Measurements from ENCODE around the gene ARL2BP. TPM values are rescaled to one million over a fixed set of nuclear protein-coding genes. Genes with fewer than 3 reads are reported as not detected.
A peak's percentile ranks its signal among the peaks of the same experiment; 100 is the strongest.

The ARL2BP gene
- total RNA-seq, 1 experiment from 2014 or later, result 155 TPM

GRCh38 chr16:57300387-57301125 lies 55.5 kb downstream of the ARL2BP start:
- in situ Hi-C loops (cut with HindIII; ENCODE audit: low pct_unique_long_range_greater_than_20kb, low sequenced_read_pairs), result no loop called here
- DNase-seq (ENCODE audit: low read depth), result peak; percentile 96

- DNase-seq (ENCODE audit: low read depth), result no peak
- in situ Hi-C loops (cut with HindIII; ENCODE audit: low pct_unique_long_range_greater_than_20kb, low sequenced_read_pairs), result no loop called here
Measured at GRCh38 chr16:57301126-57301817, 56.2 kb downstream of the ARL2BP start.

Other genes starting within 250 kb of the ARL2BP start
- 33.5 and 34.6 TPM in 2 replicates for gene CPNE2, start 152.7 kb upstream of the ARL2BP start, total RNA-seq (2014; rRNA removed; shearing (Covaris generic); ENCODE audit: low replicate concordance)
- 38.9 and 92.8 TPM in 2 replicates for gene PSME3IP1, start 59.2 kb upstream of the ARL2BP start, total RNA-seq (2014; rRNA removed; shearing (Covaris generic); ENCODE audit: low replicate concordance)
- gene RSPRY1, start 58.9 kb upstream of the ARL2BP start, total RNA-seq (2014; rRNA removed; shearing (Covaris generic); ENCODE audit: low replicate concordance), result 23.8 and 30.7 TPM in 2 replicates
- gene PLLP, start 39.4 kb downstream of the ARL2BP start, total RNA-seq (2014; rRNA removed; shearing (Covaris generic); ENCODE audit: low replicate concordance), result 17.0 and 21.3 TPM in 2 replicates
- not detected in 2 replicates for gene CCL22, start 113.5 kb downstream of the ARL2BP start, total RNA-seq (2014; rRNA removed; shearing (Covaris generic); ENCODE audit: low replicate concordance)
- gene CX3CL1, start 127.2 kb downstream of the ARL2BP start, total RNA-seq (2014; rRNA removed; shearing (Covaris generic); ENCODE audit: low replicate concordance), result 16.4 and 59.5 TPM in 2 replicates
- not detected in 2 replicates for gene CCL17, start 159.5 kb downstream of the ARL2BP start, total RNA-seq (2014; rRNA removed; shearing (Covaris generic); ENCODE audit: low replicate concordance)
- gene CIAPIN1, start 202.1 kb downstream of the ARL2BP start, total RNA-seq (2014; rRNA removed; shearing (Covaris generic); ENCODE audit: low replicate concordance), result 89.8 and 130 TPM in 2 replicates
- gene COQ9, start 202.2 kb downstream of the ARL2BP start, total RNA-seq (2014; rRNA removed; shearing (Covaris generic); ENCODE audit: low replicate concordance), result 92.2 and 114 TPM in 2 replicates
- gene POLR2C, start 217.4 kb downstream of the ARL2BP start, total RNA-seq (2014; rRNA removed; shearing (Covaris generic); ENCODE audit: low replicate concordance), result 134 and 225 TPM in 2 replicates
- gene DOK4, start 241.2 kb downstream of the ARL2BP start, total RNA-seq (2014; rRNA removed; shearing (Covaris generic); ENCODE audit: low replicate concordance), result 21.9 and 50.0 TPM in 2 replicates